ENCODE measurements around the gene PLEKHD1. TPM values are rescaled to one million over a fixed set of nuclear protein-coding genes. Genes with fewer than 3 reads are reported as not detected.

The PLEKHD1 gene
- total RNA-seq, 1 donor from 2014 or later: 0.16 TPM

Other genes starting within 250 kb of the PLEKHD1 start
- 5.5 TPM for gene GALNT16, start 224.6 kb upstream of the PLEKHD1 start, total RNA-seq
- gene ERH, start 86.4 kb upstream of the PLEKHD1 start, total RNA-seq: 89.1 TPM
- 120 TPM for gene SLC39A9, start 86.0 kb upstream of the PLEKHD1 start, total RNA-seq
- 6.9 TPM for gene CCDC177, start 90.1 kb downstream of the PLEKHD1 start, total RNA-seq
- 6.1 TPM for gene SUSD6, start 126.9 kb downstream of the PLEKHD1 start, total RNA-seq

All from occipital lobe (tissue), 1 donor.